Ectodermal cell (in vitro differentiated cells): Measurements from ENCODE around the gene ADGRG1.

Experiments
- H3K27ac ChIP-seq: 2 replicates; pipeline ENCODE4 v1.7.0; 2013; ENCODE audit warnings: mild to moderate bottlenecking, low read depth, low read length; ENCODE audit not compliant: insufficient read depth, poor library complexity, severe bottlenecking
- H3K27me3 ChIP-seq: 2 replicates; pipeline ENCODE4 v1.7.0; 2013; ENCODE audit warnings: mild to moderate bottlenecking, low read length; ENCODE audit not compliant: insufficient read depth, control insufficient read depth, poor library complexity, severe bottlenecking
- H3K36me3 ChIP-seq: one replicate; pipeline ENCODE4 v1.7.0; 2013; ENCODE audit warnings: low read length; ENCODE audit not compliant: control insufficient read depth, insufficient read depth
- H3K4me1 ChIP-seq: one replicate; pipeline ENCODE4 v1.7.0; 2013; ENCODE audit warnings: low read length; ENCODE audit not compliant: control insufficient read depth, insufficient read depth
- H3K4me3 ChIP-seq: 2 replicates; pipeline ENCODE4 v1.7.0; 2013; ENCODE audit warnings: low read depth, low read length, control low read depth; ENCODE audit not compliant: insufficient read depth
- H3K9me3 ChIP-seq: 2 replicates; pipeline ENCODE4 v1.7.0; 2013; ENCODE audit warnings: mild to moderate bottlenecking, low read length, moderate library complexity; ENCODE audit not compliant: control insufficient read depth
- WGBS, 2 experiments: methylation state at CpG; one replicate each; pipeline ENCODE4 v1.1.7; 2013; ENCODE audit warnings: missing lambda C conversion rate in 2 of 2; 5-methylcytosine and 5-hydroxymethylcytosine counted together

The ADGRG1 gene

DNA sequence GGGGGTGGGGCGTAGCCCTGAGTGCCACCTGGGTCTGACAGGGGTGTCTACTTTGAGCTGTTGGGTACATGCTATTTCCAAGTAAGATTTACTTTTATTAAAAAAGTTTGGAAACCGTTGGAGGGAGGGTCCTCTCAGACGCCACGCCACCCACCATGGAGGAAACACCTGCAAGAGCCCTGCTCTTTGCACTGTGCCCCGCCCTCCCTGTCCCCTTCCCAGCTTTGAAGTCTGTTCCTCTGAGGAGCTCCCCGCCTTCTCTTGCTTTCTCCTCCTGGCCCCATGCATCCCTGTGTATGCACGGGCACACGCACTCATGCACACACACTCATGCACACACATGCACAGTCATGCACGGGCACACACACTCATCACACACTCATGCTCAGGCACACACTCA, 15.5 kb downstream of the ADGRG1 start:
- no peak overlapping the region for H3K4me3 ChIP-seq
- H3K27me3 ChIP-seq = no peaks in the 10 kb centered on the region
- H3K9me3 ChIP-seq = no peaks in the 10 kb centered on the region
- no peak overlapping the region for H3K27ac ChIP-seq
- H3K4me1 ChIP-seq = peaks cover 15% of the 10 kb centered on the region
- WGBS, 2 experiments = 88% methylated on average over 8 to 9 of the region's 9 CpGs
- no peaks in the 10 kb centered on the region for H3K36me3 ChIP-seq

DNA sequence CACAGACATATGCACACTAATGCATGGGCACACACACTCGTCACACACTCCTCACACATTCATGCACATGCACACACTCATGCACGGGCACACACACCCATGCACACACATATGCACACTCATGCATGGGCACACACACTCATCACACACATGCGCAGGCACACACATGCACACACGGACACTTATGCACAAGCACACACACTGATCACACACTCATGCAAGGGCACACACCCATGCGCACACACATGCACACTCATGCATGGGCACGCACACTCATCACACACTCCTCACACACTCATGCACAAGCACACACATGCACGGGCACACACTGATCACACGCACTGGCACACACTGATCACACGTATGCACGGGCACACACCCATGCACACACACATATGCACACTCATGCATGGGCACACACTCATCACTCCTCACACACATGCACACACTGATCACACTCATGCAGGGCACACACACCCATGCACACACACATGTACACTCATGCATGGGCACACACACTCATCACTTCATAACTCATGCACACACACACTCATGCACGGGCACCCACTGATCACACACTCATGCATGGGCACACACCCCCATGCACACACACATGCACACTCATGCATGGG, 16.1 kb downstream of the ADGRG1 start:
- peaks cover 14% of the 10 kb centered on the region for H3K4me1 ChIP-seq
- no peaks in the 10 kb centered on the region for H3K36me3 ChIP-seq
- H3K9me3 ChIP-seq = no peaks in the 10 kb centered on the region
- H3K27ac ChIP-seq = no peak overlapping the region
- H3K4me3 ChIP-seq = no peak overlapping the region
- H3K27me3 ChIP-seq = no peaks in the 10 kb centered on the region
- WGBS, 2 experiments = 90 to 92% methylated on average over 11 of the region's 11 CpGs

DNA sequence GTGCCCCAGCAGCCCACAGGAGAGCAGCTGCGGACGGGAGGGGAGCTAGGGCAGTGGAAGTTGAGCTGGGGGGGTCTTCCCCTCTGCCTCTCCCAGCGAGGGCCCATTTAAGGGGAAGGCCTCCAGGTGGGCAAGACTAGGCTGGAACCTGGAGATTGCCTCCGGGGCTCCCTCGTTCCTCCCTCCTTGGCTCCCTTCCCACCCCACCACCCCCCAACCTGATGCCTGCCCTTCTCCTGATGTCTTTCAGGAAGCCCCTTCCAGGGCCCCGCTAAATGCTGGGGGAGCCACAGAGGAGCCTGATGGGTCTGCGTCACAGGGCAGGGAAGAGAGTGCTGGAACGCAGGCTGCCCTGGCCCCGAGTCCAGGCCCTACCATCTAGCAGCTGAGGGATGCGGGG, 16.7 kb downstream of the ADGRG1 start:
- no peak overlapping the region for H3K4me3 ChIP-seq
- no peaks in the 10 kb centered on the region for H3K36me3 ChIP-seq
- WGBS, 2 experiments = 84 to 85% methylated on average over 10 of the region's 10 CpGs
- H3K4me1 ChIP-seq = peaks cover 10% of the 10 kb centered on the region
- H3K9me3 ChIP-seq = no peaks in the 10 kb centered on the region
- no peak overlapping the region for H3K27ac ChIP-seq
- no peaks in the 10 kb centered on the region for H3K27me3 ChIP-seq

DNA sequence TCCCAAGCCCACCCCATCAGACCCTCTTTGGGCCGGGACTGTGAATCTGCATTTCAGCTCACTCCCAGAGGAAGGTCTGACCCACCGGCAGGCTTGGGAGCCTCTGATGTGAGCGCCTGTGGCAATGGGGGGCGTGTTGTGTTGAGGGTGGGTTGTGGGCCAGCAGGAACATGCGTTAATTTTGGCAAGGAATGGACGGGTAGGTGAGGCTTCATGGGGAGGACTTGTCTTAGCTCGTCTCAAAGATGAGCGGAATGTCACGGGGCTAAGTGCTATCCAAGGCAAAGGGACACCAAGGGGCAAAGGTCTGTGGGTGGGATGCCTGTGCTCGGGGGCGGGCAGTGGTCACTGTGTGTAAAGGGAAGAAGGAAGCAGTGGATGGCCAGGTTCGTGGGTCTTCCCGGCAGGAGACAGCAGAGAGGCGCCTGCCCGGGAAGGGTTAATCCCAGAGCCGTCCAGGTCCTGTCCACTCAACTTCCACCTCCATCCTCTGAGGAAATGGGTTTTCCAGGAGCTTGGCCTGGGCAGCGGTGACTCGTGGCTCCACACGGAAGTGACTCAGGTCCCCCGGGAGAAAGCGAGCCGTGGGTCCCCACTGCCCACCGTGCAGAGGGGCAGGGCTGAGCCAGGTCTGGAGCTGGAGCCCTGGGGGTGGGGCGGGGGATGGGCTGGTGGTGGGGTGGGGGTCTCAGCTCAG, 17.4 kb downstream of the ADGRG1 start:
- 77 to 81% methylated on average over 24 of the region's 24 CpGs for WGBS, 2 experiments
- H3K27ac ChIP-seq = no peak overlapping the region

DNA sequence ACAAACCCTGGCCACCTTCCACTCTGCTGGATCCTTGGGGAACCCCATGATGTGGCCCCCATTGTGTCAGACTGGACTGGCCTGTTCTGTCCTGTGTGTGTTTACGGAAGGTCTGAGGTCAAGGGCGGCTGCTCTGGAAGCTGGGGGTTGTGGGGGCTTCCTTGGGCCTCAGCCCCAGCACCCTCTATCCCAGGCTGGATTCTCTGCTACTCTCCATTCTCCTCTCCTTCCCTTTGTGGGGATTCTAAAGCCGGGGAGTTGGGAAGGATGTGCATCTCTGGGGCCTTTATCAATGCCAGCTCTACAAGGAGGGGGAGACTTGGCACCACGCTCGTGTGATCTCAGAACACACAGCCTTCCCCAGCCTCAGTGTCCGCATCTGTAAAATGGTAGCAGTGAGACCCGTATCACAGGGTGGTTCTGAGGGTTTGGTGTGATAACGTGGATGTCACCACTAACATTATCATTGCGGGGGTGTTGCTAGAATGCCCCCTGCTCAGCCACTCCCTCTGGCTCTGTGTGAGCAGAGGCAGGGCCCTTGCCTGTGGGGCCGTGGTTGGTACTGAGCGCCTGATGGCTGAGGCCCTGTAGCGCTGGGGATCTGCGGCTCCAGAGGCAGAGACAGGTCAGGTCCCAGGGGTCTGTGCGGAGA, 18.1 kb downstream of the ADGRG1 start:
- WGBS, 2 experiments = 91 to 94% methylated on average over 14 of the region's 14 CpGs
- Histone ChIP-seq H3K9me3 (no peaks in the 10 kb centered on the region), H3K27ac (no peak overlapping the region), H3K4me3 (no peak overlapping the region), H3K27me3 (no peaks in the 10 kb centered on the region), H3K36me3 (no peaks in the 10 kb centered on the region), H3K4me1 (no peaks in the 10 kb centered on the region)

More for the DNA sequence above, 17.4 kb downstream of the ADGRG1 start:
- Histone ChIP-seq H3K4me1 (peaks cover 3% of the 10 kb centered on the region), H3K4me3 (no peak overlapping the region), H3K27me3 (no peaks in the 10 kb centered on the region), H3K36me3 (no peaks in the 10 kb centered on the region), H3K9me3 (no peaks in the 10 kb centered on the region)

DNA sequence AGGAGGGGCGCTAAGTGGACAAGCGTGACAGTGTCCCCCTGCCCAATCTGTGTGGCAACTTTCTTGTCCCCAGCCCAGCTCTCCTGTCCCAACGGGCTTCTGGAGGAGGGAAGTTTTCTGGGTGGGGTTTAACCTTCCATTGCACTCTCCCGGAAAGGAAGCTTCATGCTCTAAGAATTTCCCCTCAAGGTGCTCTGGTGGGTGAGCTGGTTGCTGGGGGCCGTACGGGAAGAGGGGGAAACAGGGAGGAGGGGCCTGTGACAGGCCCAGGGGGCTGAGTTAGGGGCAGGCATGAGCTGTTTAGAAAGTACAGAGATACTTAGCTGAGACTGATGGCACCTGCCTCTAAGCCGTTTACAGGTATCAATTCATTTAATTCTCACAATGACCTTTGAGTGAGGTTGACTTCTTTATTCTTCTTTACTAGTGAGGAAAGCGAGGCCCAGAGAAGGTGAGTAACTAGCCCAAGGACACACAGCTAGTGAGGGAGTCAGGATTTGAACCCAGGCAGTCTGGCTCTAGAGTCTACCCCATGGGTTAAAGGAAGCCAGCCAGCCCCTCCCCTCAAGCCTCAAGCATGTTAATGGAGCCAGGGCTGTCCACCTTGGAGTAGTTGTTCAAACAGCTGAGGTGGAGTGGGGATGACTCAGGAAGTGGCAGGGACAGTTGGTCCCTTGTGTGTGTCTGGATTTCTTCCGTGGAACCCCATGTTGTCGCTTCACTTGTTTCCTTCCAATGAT, 18.9 kb downstream of the ADGRG1 start:
- Histone ChIP-seq H3K4me3 (no peak overlapping the region), H3K36me3 (no peaks in the 10 kb centered on the region), H3K27me3 (no peaks in the 10 kb centered on the region), H3K27ac (no peak overlapping the region), H3K9me3 (no peaks in the 10 kb centered on the region), H3K4me1 (no peaks in the 10 kb centered on the region)
- WGBS, 2 experiments = 88 to 91% methylated on average over 10 of the region's 10 CpGs

DNA sequence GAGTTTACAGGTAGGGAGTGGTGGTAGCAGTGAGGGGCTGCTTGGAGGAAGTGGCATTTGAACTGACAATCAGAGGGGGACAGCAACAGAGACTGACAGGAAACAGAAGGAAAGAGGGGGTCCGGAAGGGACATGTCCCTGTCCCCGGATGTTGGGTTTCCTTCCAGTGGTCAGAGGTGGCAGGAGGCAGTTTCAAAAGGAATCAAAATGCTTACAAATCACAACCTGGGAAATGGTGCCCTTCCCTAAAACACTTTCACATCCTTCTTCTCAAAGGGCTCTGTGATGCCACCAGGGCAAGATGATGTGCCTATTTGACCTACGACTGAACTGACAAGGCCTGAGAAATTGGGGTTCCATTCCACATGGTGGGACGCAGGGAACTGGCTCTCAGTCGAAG, 19.7 kb downstream of the ADGRG1 start:
- H3K4me1 ChIP-seq = peaks cover 2% of the 10 kb centered on the region
- H3K4me3 ChIP-seq = no peak overlapping the region
- H3K27me3 ChIP-seq = no peaks in the 10 kb centered on the region
- 94% methylated on average over 5 of the region's 5 CpGs for WGBS, 2 experiments
- no peaks in the 10 kb centered on the region for H3K9me3 ChIP-seq
- H3K27ac ChIP-seq = no peak overlapping the region
- H3K36me3 ChIP-seq = no peaks in the 10 kb centered on the region

DNA sequence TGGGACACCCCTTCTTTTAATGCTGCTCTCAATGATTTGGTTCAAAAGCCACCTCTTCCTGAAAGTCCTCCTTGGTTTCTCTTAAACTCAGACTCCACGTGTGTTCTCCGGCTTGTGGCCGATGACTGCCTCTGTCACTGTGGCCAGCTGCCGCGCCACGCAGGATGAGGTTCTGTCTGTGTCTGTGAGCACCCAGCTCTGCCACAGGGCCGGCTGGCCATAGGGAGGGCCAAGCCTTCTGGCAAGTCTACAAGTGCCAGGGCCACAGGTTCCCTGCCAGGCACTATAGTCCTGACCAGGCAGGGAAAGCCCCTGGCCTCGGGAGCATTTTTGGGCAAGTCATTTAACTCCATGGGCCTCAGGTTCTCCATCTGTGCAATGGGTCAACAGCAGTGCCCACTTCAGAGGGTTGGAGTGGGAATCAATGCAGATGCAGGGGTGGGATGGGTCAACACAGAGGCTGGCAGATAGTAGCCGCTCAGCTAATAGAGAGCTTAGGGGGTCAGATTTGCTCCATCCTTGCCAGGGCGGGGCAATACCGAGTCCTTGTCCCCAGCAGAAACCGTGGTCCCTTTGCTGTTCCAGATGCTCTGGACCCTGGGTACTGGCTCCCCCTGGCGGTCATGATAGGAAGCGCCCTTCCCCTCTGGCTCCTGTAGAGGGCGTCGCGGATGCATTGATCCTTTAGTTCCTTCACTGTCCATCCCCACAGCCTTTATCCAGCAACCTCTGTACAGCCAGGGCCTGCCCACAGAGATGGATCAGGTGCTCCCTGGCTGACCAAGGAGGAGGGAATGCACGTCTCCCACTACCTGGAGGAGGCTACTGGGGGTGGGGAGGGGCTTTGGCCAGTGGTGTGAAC, 20.4 kb downstream of the ADGRG1 start:
- WGBS, 2 experiments = 46 to 48% methylated on average over 18 of the region's 18 CpGs
- Histone ChIP-seq H3K36me3 (no peaks in the 10 kb centered on the region), H3K27ac (no peak overlapping the region), H3K4me3 (no peak overlapping the region), H3K9me3 (no peaks in the 10 kb centered on the region), H3K27me3 (no peaks in the 10 kb centered on the region), H3K4me1 (peaks cover 9% of the 10 kb centered on the region)

DNA sequence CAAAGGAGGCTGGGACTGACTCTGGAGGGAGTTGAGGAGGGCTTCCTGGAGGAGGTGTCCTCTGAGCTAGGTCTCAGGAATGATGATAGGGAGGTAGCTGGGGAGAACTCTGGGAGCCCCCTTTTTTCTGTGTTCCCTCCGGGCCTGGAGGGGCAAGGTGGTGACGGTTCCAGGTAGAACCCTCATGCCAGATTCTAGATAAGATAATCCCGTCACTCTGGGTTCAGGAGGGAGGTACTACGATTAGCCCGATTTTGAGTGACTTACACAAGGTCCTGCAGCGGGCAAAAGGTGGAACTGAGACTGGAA, 21.0 kb downstream of the ADGRG1 start:
- H3K27ac ChIP-seq = no peak overlapping the region
- H3K4me1 ChIP-seq = peaks cover 14% of the 10 kb centered on the region
- no peaks in the 10 kb centered on the region for H3K36me3 ChIP-seq
- no peaks in the 10 kb centered on the region for H3K9me3 ChIP-seq
- 93 to 94% methylated on average over 6 of the region's 6 CpGs for WGBS, 2 experiments
- H3K27me3 ChIP-seq = no peaks in the 10 kb centered on the region
- no peak overlapping the region for H3K4me3 ChIP-seq
